H1 (cell line): Measurements from ENCODE around the gene LMX1B. TPM values are rescaled to one million over a fixed set of nuclear protein-coding genes. Genes with fewer than 3 reads are reported as not detected.

Experiments used
- ATF2 ChIP-seq: IDR thresholded peaks from 2 replicates; pipeline ENCODE4 v1.6.1; 2012; ENCODE audit warnings: low read length, inconsistent platforms
- ATF3 ChIP-seq: IDR thresholded peaks from 2 replicates; pipeline ENCODE4 v1.6.1; 2011; ENCODE audit warnings: low read depth, mild to moderate bottlenecking, low read length; ENCODE audit not compliant: insufficient read depth
- CHD2 ChIP-seq: IDR thresholded peaks from 2 replicates; pipeline ENCODE4 v1.6.1; 2012; ENCODE audit warnings: low read length, improper control_type of control experiment
- EGR1 ChIP-seq: IDR thresholded peaks from 2 replicates; pipeline ENCODE4 v1.6.1; 2011; ENCODE audit warnings: low read depth, low read length, borderline replicate concordance
- TEAD4 ChIP-seq: IDR thresholded peaks from 2 replicates; pipeline ENCODE4 v1.6.1; 2012; ENCODE audit warnings: low read depth, low read length, inconsistent platforms, mixed read lengths
- polyA plus RNA-seq, 7 experiments: library from polyadenylated mRNA; depleted of rRNA in 3 of 7; stranded (reverse) in 5 of 7; unstranded in 2 of 7; fragments of >200 nt in 5 of 7; fragments of 200-250 nt in 2 of 7; gene quantifications; 1 replicate in 5 of 7; 2 replicates in 1 of 7; 4 replicates in 1 of 7; pipeline versions ENCODE4 v1.2.1 to v1.2.3, GENCODE V29; 2011 to 2013; ENCODE audit warnings: missing spikeins in 2 of 7, mixed read lengths in 2 of 7
- total RNA-seq: library from RNA; stranded (reverse); fragmentation: NEBNext Ultra II Directional; extraction: Animal tissue kit (Norgen Biotek cat#: 25700); gene quantifications from 2 replicates; pipeline ENCODE4 v1.2.1, GENCODE V29; 2021

Gene LMX1B
- total and polyA plus RNA-seq, 2 of the 8 experiments (the other 6 are each of a cell fraction or from before 2014, with no cell fraction given), result 0.09 to 0.37 TPM

- TF ChIP-seq ATF2 (no peak), CHD2 (no peak), TEAD4 (no peak), ATF3 (no peak), EGR1 (no peak)
Observed at GRCh38 chr9:126684345-126684744, 70.6 kb downstream of the LMX1B start (continued).
